Subcutaneous abdominal adipose tissue (tissue), 5 donors: Measurements from ENCODE around the gene SLC2A4.

Experiments
- H3K27ac ChIP-seq: one replicate; pipeline ENCODE4 v1.7.0; 2013; ENCODE audit warnings: low read depth, mild to moderate bottlenecking, inconsistent platforms, low read length, moderate library complexity
- H3K27me3 ChIP-seq, 5 donors: one replicate each; pipeline ENCODE4 v1.7.0; 2013; ENCODE audit warnings: low read length in 5 of 5, inconsistent platforms in 1 of 5; ENCODE audit not compliant: control insufficient read depth in 5 of 5, insufficient read depth in 4 of 5
- H3K36me3 ChIP-seq, 5 donors: one replicate each; pipeline ENCODE4 v1.7.0; 2013; ENCODE audit warnings: low read length in 5 of 5; ENCODE audit not compliant: control insufficient read depth in 5 of 5, insufficient read depth in 5 of 5
- H3K4me1 ChIP-seq, 5 donors: one replicate each; pipeline ENCODE4 v1.7.0; 2013; ENCODE audit warnings: low read length in 5 of 5, mild to moderate bottlenecking in 3 of 5, moderate library complexity in 1 of 5; ENCODE audit not compliant: control insufficient read depth in 5 of 5, insufficient read depth in 5 of 5
- H3K4me3 ChIP-seq, 5 donors: one replicate each; pipeline ENCODE4 v1.7.0; 2013; ENCODE audit warnings: low read length in 5 of 5, low read depth in 1 of 5
- H3K9ac ChIP-seq, 5 donors: one replicate each; pipeline ENCODE4 v1.7.0; 2013; ENCODE audit warnings: low read length in 5 of 5, mild to moderate bottlenecking in 4 of 5, moderate library complexity in 3 of 5
- H3K9me3 ChIP-seq, 5 donors: one replicate each; pipeline ENCODE4 v1.7.0; 2013; ENCODE audit warnings: low read length in 5 of 5; ENCODE audit not compliant: control insufficient read depth in 5 of 5
- donor health status: healthy.
- donor health status: healthy.
- donor health status: healthy.
- donor health status: healthy.
- donor health status: healthy.

Gene SLC2A4

GRCh38 chr17:7323731-7324437 lies 42.4 kb downstream of the SLC2A4 start:
- Histone ChIP-seq H3K27ac (no peak overlapping the region), H3K4me3 (no peak overlapping the region), H3K9me3 (no peaks in the 10 kb centered on the region), H3K4me1 (peaks cover 2 to 14% (median 10%) of the 10 kb centered on the region in 5 donors), H3K27me3 (no peaks in the 10 kb centered on the region), H3K36me3 (peaks cover 0 to 74% (median 68%) of the 10 kb centered on the region in 5 donors), H3K9ac (no peak overlapping the region)

GRCh38 chr17:7324438-7324779 lies 42.9 kb downstream of the SLC2A4 start:
- peaks cover 2 to 15% (median 11%) of the 10 kb centered on the region in 5 donors for H3K4me1 ChIP-seq
- no peaks in the 10 kb centered on the region for H3K9me3 ChIP-seq
- peaks cover 0 to 72% (median 66%) of the 10 kb centered on the region in 5 donors for H3K36me3 ChIP-seq
- H3K4me3 ChIP-seq = no peak overlapping the region
- no peaks in the 10 kb centered on the region for H3K27me3 ChIP-seq
- no peak overlapping the region for H3K27ac ChIP-seq
- H3K9ac ChIP-seq = no peak overlapping the region

GRCh38 chr17:7325031-7325528 lies 43.6 kb downstream of the SLC2A4 start:
- H3K4me3 ChIP-seq = no peak overlapping the region
- H3K9ac ChIP-seq = no peak overlapping the region
- no peaks in the 10 kb centered on the region for H3K27me3 ChIP-seq
- no peak overlapping the region for H3K27ac ChIP-seq
- peaks cover 0 to 71% (median 64%) of the 10 kb centered on the region in 5 donors for H3K36me3 ChIP-seq
- peaks cover 3 to 21% (median 14%) of the 10 kb centered on the region in 5 donors for H3K4me1 ChIP-seq
- no peaks in the 10 kb centered on the region for H3K9me3 ChIP-seq

GRCh38 chr17:7326186-7326585 lies 44.7 kb downstream of the SLC2A4 start:
- Histone ChIP-seq H3K9ac (no peak overlapping the region), H3K4me3 (no peak overlapping the region), H3K36me3 (peaks cover 0 to 60% (median 53%) of the 10 kb centered on the region in 5 donors), H3K27me3 (no peaks in the 10 kb centered on the region), H3K4me1 (peaks cover 3 to 29% (median 20%) of the 10 kb centered on the region in 5 donors), H3K27ac (no peak overlapping the region), H3K9me3 (no peaks in the 10 kb centered on the region)

GRCh38 chr17:7327056-7327455 lies 45.5 kb downstream of the SLC2A4 start:
- Histone ChIP-seq H3K27me3 (peaks cover 0 to 4% (median 2%) of the 10 kb centered on the region in 5 donors), H3K27ac (no peak overlapping the region), H3K4me3 (no peak overlapping the region), H3K9me3 (no peaks in the 10 kb centered on the region), H3K9ac (no peak overlapping the region), H3K4me1 (peaks cover 3 to 29% (median 20%) of the 10 kb centered on the region in 5 donors), H3K36me3 (peaks cover 0 to 51% (median 44%) of the 10 kb centered on the region in 5 donors)

GRCh38 chr17:7327501-7327900 lies 46.0 kb downstream of the SLC2A4 start:
- no peak overlapping the region for H3K27ac ChIP-seq
- peaks cover 0 to 6% (median 5%) of the 10 kb centered on the region in 5 donors for H3K27me3 ChIP-seq
- no peak overlapping the region for H3K9ac ChIP-seq
- peaks cover 3 to 29% (median 20%) of the 10 kb centered on the region in 5 donors for H3K4me1 ChIP-seq
- peaks cover 0 to 46% (median 40%) of the 10 kb centered on the region in 5 donors for H3K36me3 ChIP-seq
- H3K4me3 ChIP-seq = no peak overlapping the region
- H3K9me3 ChIP-seq = no peaks in the 10 kb centered on the region

- Histone ChIP-seq H3K9me3 (no peaks in the 10 kb centered on the region), H3K27ac (no peak overlapping the region), H3K9ac (peak overlapping the region in 1 of 5 donors; percentile 87), H3K27me3 (peaks cover 0 to 6% (median 5%) of the 10 kb centered on the region in 5 donors), H3K36me3 (peaks cover 0 to 41% (median 35%) of the 10 kb centered on the region in 5 donors), H3K4me3 (no peak overlapping the region), H3K4me1 (peaks cover 3 to 29% (median 20%) of the 10 kb centered on the region in 5 donors)
Observed at GRCh38 chr17:7328009-7328408, 46.5 kb downstream of the SLC2A4 start.

GRCh38 chr17:7328840-7329373 lies 47.4 kb downstream of the SLC2A4 start, which contains the start of gene NEURL4:
TSS of gene NEURL4 (minus strand) at chr17:7329335. CDS start at chr17:7329312, 23 bp downstream.
- Histone ChIP-seq H3K4me1 (peaks cover 3 to 29% (median 20%) of the 10 kb centered on the region in 5 donors), H3K4me3 (peak within 1 kb of the TSS; percentile 76 to 94 (median 93)), H3K9me3 (no peaks in the 10 kb centered on the region), H3K36me3 (peaks cover 0 to 32% (median 26%) of the 10 kb centered on the region in 5 donors), H3K27me3 (peaks cover 0 to 12% (median 9%) of the 10 kb centered on the region in 5 donors), H3K27ac (peak within 1 kb of the TSS; percentile 85), H3K9ac (peak within 1 kb of the TSS; percentile 57 to 87 (median 85))

- Histone ChIP-seq H3K27me3 (peaks cover 0 to 15% (median 9%) of the 10 kb centered on the region in 5 donors), H3K9me3 (no peaks in the 10 kb centered on the region), H3K9ac (peak overlapping the region; percentile 57 to 84 (median 71)), H3K4me1 (peaks cover 3 to 29% (median 20%) of the 10 kb centered on the region in 5 donors), H3K27ac (peak overlapping the region; percentile 85), H3K4me3 (peak overlapping the region; percentile 76 to 94 (median 93)), H3K36me3 (peaks cover 0 to 27% (median 21%) of the 10 kb centered on the region in 5 donors)
Observed at GRCh38 chr17:7329374-7329996, 48.0 kb downstream of the SLC2A4 start.
